G401 (cell line): ENCODE data around the gene TFF3. TPM values are rescaled to one million over a fixed set of nuclear protein-coding genes. Genes with fewer than 3 reads are reported as not detected.

ENCODE experiments used
- DNase-seq: peaks from one replicate; pipeline ENCODE4 v3.0.0-alpha.2; 2015; ENCODE audit warnings: low spot score
- in situ Hi-C: cut with HindIII; loops from 2 replicates; pipeline ENCODE4 v1.10.0; 2016; ENCODE audit warnings: low sequenced_read_pairs, mixed read lengths
- total RNA-seq: library from RNA; depleted of rRNA; stranded (reverse); fragments of >200 nt; shearing (Covaris generic); gene quantifications from 2 replicates; pipeline ENCODE4 v1.2.3, GENCODE V29; 2014

TFF3 gene
- total RNA-seq, 1 experiment from 2014 or later = not detected

DNA sequence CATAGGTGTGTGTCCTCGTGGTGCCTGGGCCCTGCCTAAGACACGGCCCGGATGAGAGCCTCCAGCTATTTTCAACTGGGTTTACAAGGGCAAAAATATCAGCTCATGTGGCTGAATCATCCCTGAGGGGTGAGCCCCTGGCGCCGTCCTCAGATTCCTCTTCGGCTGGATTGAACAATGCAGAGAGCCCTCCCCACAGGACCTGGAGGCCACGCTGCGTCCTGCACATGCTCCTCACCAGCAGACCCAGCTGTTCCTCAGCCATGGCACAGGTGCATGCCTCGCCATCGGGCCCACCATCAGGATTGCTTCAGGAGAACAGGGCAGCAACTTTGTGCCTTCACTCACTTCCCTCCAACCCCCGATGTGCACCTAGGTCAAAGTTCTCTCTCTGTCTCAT, 35.3 kb downstream of the TFF3 start:
- in situ Hi-C loops = no loop called here
- no peak for DNase-seq

DNA sequence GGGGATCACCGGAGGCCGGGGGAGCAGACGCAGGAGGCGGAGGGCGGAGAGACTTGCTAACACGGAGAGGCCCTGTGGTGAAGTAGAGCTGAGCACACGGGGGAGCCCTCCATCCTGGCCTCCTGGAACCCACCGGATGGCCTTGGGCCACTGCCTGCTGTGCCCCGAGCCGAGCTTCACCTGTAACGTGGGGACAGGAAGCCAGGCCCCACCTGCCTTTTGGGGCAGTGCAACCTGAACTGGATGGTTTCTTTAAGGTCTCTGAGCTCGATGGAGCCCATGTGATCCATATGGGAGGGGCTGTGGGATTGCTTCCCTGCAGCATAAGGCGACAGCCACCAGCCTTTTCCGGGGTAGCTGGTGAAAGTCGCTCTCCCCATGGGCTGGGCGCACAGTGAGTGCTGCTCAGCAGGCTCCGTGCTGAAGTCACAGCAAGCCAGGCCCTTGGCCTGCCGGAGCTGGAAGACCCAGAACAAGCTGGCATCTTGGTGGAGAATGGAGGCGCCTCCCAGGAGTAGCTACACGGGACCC, 35.8 kb downstream of the TFF3 start:
- DNase-seq = peak; percentile 58
- in situ Hi-C loops = no loop called here

DNA sequence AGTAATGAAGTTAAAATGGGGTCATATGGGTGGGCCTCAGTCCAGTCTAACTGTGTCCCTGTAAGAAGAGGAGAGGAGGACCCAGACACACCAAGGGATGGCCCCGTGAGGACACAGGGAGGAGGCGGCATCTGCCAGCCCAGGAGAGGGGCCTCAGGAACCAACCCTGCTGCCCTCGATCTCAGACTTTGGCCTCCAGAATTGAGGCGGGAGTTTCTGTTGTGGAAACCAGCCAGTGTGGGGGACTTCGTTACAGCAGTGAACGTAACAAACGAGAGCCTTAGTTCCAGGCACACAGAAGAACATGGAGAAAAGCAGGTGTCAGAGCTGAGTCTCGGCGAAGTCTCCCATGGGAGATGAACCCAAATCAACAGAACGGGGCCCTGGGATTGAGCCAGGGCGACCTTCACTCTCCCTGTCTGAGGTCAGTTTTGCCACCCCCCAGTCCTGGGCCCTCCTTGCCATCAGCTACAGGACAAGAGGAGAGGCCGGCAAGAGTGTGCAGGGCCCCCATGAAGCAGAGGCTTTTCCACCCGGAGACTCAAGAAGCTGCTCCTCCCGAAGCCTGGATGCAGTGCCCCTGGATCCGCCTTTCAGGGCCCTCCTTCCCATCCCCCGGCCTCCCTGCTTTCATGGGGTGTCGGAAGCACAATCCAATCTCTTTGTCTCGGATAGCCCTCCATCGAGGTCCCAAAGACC, 36.6 kb downstream of the TFF3 start:
- in situ Hi-C loops = no loop called here

GRCh38 chr21:42277593-42277992, 37.6 kb downstream of the TFF3 start:
- in situ Hi-C loops = no loop called here

More for the DNA sequence above, 36.6 kb downstream of the TFF3 start:
- no peak for DNase-seq

DNA sequence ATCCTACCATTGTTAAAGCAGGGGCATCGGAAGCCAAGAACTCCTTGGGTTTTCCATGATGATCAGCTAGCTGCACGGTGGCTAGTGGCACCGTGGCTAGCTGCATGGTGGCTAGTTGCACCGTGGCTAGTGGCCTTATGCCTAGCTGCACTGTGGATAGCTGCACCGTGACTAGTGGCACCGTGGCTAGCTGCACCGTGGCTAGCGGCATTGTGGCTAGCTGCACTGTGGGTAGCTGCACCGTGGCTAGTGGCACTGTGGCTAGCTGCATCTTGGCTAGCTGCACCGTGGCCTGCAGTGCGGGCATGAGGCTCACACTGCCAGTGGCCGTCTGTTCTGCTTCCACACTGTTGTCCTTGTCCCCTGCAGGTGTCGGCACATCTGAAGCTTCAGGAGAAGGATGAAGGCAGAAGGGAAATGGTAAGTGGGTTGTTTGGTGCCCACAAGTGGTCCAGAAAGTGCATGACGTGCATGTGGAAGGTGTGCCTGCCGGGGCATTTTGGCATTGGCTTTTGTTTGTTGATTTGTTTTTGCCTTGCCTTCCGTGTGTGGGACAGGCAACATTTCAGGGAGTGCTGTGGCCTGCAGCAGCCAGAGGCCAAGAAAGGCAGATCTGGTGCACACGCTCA, 38.6 kb downstream of the TFF3 start:
- in situ Hi-C loops = no loop called here
- DNase-seq = peak; percentile 32

More at GRCh38 chr21:42277593-42277992, 37.6 kb downstream of the TFF3 start:
- no peak for DNase-seq

- in situ Hi-C loops = no loop called here
- DNase-seq = no peak
These were observed 39.1 kb downstream of the TFF3 start for GRCh38 chr21:42276076-42276475.

DNA sequence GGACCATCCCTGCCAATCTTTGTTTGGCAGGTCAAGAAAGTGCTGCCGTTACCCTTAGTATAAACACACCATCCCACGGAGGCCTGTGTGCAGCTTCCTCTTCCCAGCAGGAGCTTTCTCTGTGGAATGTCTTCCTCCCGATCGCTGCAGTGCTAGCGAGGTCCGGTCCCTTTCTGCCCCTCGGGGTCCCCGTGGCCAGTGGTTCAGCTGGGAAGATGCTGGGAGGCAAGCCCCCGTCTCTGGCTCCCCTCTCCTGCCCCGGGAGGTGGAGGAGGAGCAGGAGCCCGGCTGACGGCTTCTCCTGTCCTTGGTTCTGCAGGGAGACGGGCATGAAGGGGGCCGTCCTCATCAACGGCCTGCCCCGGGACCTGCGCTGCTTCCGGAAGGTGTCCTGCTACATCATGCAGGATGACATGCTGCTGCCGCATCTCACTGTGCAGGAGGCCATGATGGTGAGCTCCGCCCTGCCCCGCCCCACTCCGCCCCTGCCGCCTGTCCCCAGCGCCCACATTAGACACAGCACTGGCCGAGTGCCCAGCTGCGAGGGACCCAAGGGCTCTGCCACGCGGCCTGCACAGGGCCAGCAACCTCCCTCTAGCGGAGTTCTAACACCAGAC, 42.1 kb downstream of the TFF3 start:
- DNase-seq = no peak
- in situ Hi-C loops = no loop called here

DNA sequence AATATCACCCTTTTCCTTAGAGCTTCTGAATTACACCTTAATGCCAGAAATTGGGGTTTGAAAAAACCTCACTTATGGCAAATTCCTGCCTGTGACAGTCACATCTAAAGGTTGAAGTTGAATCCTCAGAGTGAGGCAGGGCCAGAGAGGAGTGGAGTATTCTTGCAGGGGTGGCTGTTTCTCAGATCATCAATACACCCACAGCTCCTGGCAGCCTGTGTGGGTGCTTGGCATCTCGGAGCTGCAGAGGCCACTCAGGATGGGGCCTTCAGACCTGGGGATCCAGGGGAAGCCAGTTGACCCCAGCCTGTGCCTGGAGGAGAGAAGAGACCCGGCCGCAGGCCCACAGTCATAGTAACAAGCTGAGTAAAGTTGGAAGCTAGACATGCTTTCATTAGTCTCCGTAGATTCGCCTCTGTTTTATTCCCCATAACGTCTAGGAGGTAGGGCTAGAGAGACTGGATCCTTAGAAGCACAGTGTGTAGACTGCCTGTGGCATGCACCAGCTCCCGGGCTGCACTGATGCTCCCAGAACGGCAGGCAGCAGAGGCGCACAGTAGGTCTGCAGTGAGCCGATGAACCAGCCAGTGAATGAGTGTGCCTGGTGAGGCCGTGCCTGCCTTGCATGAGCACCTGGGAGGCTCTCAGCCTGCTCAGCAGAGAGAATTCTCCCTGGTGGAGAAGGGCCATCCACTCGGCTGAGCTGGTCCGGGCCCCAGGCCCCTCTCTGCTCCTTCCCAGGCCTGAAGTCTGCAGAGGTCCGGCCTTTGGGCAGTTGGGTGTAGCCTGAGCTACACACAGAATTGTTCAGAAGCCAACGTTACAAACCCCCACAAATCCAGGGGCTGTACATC, 42.9 kb downstream of the TFF3 start:
- DNase-seq = no peak
- in situ Hi-C loops = no loop called here

DNA sequence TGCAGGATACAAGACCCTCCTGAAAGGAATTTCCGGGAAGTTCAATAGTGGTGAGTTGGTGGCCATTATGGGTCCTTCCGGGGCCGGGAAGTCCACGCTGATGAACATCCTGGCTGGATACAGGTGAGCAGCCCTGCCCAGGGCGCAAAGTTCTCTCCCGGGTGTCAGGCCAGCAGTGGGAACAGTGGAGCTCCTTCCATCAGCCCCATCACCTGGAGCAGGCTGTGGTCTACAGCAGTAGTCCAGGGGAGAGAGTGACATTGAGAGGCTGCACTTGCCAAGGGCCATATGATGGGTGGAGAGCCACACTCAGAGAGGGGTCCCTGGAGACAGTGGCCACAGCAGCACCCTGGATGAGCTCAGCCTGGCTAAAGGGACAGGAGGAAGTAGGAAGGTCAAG, 44.1 kb downstream of the TFF3 start:
- in situ Hi-C loops = no loop called here
- no peak for DNase-seq

DNA sequence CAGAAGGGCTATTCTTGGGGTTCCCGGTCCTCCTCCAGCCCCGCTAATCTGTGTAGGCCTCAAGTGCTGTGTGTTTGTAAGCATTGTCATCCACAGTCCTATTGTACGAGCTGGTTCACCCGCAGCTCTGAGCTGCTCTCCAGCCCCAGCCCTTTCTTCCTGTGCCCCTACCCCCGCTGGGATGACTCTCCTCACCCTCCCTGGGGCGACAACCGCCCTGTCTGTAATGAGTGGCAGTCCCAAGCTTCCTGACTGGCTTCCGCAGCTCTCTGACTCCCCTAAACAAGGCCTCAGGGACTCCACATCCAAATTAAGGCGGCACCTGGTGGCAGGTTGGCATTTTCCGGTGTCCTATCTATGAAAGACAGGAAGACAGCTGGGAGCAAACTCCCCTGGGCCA, 45.8 kb downstream of the TFF3 start:
- in situ Hi-C loops = no loop called here
- no peak for DNase-seq

GRCh38 chr21:42266971-42267556, 48.1 kb downstream of the TFF3 start:
- in situ Hi-C loops = no loop called here

DNA sequence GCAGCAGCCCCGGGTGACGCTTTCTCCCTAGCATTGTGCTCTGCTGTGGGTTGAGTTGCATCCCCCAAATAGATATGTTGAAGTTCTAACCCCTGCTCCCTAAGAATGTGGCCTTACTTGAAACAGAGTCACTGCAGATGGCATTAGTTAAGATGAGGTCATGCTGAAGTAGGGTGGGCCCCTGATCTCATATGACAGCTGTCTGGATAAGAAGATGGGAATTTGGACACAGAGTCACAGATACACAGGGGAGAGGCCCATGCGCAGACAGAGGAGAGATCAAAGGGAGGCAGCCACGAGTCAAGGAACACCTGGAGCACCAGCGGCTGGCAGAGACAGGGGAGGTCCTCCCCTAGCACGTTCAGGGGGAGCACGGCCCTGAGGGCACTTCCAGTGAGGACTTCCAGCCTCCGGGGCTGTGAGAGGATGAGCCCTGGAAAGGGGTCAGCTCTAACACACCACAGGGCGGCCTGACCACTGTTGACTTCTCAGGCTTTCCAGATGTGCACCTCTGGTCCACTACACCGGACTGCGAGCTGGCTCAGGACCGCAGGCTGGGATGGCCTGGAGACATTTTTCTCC, 49.9 kb downstream of the TFF3 start:
- in situ Hi-C loops = no loop called here
- no peak for DNase-seq

More at GRCh38 chr21:42266971-42267556, 48.1 kb downstream of the TFF3 start:
- DNase-seq = no peak

DNA sequence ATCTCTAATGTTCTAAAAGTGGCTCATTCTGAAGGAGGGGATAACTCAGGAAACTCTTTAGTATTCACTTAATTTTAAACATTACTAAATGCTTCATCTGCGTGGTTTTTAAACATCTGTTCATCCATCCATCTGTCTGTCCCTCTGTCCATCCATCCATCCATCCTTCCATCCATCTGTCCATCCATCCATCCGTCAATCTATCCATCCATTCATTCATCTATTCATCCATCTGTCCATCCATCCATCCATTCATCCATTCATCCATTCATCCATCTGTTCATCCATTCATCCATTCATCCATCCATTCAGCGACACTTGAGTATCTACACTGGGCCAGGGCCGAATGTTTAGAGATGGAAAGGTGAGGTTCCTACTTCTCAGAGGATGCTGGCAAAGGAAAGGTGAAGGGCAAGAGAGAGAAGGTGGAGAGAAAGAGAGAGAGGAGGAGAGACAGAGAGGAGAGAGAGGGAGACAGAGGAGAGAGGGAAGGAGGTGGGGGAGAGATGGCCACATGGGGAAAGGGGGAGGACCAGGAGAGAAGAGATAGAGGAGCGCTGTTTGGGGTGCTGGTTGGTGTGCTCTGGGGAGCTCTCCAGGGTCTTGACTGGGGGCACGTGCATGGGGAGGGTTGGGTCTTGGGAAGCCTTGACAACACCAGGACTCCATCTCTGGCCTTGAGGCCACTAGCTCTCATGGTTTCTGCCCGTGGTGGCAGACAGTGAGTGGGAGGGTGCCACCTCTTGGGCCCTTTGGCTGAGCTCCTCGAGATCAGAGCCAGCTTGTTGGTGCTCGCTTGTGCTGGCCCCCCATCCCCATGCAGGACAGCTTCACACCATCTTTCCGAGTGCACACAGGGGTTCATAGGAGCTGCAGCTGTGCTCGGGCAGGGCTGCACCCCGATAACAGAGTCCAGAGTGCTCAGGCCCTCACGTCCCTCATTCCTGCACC, 50.7 kb downstream of the TFF3 start:
- in situ Hi-C loops = no loop called here
- DNase-seq = no peak

DNA sequence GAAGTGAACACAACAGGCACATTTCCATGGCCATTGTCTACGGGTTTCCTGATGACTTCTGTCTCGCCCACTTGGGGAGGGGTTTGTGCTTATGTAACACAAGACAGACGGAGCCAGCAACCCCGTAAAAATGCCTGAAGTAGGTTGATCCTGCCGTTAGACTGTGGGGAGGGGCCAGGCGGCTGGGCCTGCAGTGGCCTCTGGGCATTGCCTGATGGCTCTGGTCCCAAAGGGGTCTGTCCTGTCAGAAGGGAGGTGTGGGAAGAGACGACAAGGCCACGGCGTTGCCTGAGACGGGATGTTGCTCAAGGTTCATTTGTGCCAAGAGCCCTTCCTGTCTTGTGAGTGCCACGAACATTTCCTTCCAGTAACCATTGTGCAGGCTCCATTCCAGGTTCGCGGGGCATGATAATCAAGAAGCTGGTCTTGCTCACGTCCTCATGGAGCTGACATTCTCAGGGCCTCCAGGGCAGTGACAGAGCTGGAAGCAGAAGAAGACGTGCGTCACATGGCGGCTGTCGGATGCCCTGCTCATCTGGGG, 51.5 kb downstream of the TFF3 start:
- in situ Hi-C loops = no loop called here
- no peak for DNase-seq

DNA sequence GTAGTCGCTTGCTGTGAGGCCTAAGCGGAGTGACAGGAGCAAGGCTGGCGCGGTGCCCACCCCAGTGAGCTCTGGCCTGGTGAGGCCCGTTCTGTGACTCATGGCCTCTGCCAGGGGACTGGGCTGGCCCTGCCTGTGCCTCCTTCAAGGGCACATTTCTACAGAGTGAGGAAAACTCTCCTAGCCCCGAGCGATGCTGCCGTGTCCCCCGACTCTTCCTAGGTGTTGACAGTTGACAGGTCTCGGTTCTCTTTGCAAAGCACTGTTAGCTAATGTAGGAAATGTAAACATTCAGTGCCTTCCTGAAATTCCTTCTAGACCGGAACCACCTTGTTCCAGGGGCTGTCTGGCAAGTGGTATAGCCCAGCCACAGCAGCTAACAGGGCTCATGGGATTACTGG, 52.4 kb downstream of the TFF3 start:
- peak; percentile 84 for DNase-seq
- in situ Hi-C loops = no loop called here

- DNase-seq = no peak
- in situ Hi-C loops = no loop called here
These were observed 53.4 kb downstream of the TFF3 start for GRCh38 chr21:42261829-42262200.
